Activated naive CD4-positive, alpha-beta T cell treated with anti-CD3 and anti-CD28 coated beads for 36 hours (primary cell): ENCODE data around the gene NEMP1. TPM values are rescaled to one million over a fixed set of nuclear protein-coding genes. Genes with fewer than 3 reads are reported as not detected.
"Not testable (repeated sequence)": the region's sequence is repeated elsewhere in the genome, so short reads cannot be mapped to it uniquely, and the experiment has no call there.

ENCODE experiments used
- CTCF ChIA-PET: fragments of 350-600 bp; sonication (Branson Sonifier 250); formaldehyde crosslinking; loops from one replicate; lab custom pipeline; 2021; ENCODE audit warnings: antibody characterized with exemption; lab: Charles Lee
- DNase-seq: peaks from one replicate; pipeline ENCODE4 v3.0.0-alpha.2; 2020
- H3K27ac Mint-ChIP-seq: one replicate; pipeline ENCODE4 v1.8.0; 2021; ENCODE audit warnings: mild to moderate bottlenecking, mixed read lengths
- H3K27me3 Mint-ChIP-seq: one replicate; pipeline ENCODE4 v1.8.0; 2021; ENCODE audit warnings: low read depth, mixed read lengths
- H3K36me3 Mint-ChIP-seq: one replicate; pipeline ENCODE4 v1.8.0; 2021; ENCODE audit warnings: low read depth, mixed read lengths
- H3K4me1 Mint-ChIP-seq: one replicate; pipeline ENCODE4 v1.8.0; 2021; ENCODE audit warnings: low read depth, mixed read lengths
- H3K4me3 Mint-ChIP-seq: one replicate; pipeline ENCODE4 v1.8.0; 2021; ENCODE audit warnings: mild to moderate bottlenecking, moderate library complexity, mixed read lengths
- H3K9me3 Mint-ChIP-seq: one replicate; pipeline ENCODE4 v1.8.0; 2021; ENCODE audit warnings: mixed read lengths
- intact Hi-C: fragments of 100-400 bp; cut with micrococcal nuclease; formaldehyde crosslinking; loops from one replicate; pipeline ENCODE4 v1.15.1; 2023
- total RNA-seq, 2 experiments: library from RNA; stranded (reverse); gene quantifications; one replicate each; pipeline ENCODE4 v1.2.3, GENCODE V29; 2021

NEMP1 gene
- total RNA-seq, 2 experiments from 2014 or later: 71.3 to 72.2 TPM

GRCh38 chr12:57031138-57031725 is 47.4 kb downstream of the NEMP1 start:
- Mint-ChIP-seq H3K4me1 (peaks cover 55% of the 10 kb centered on the region), H3K27me3 (no peaks in the 10 kb centered on the region), H3K36me3 (no peaks in the 10 kb centered on the region), H3K4me3 (peak overlapping the region; percentile 2), H3K9me3 (no peaks in the 10 kb centered on the region), H3K27ac (peak overlapping the region; percentile 42)
- CTCF ChIA-PET: interaction anchor here (0.7 to 9.2 kb wide), 13 partner anchors 10 to 93 kb away, joined by 3 to 88 read pairs (median 4); partner anchors contain the start of genes STAT6 and TAC3
- intact Hi-C loops: loop anchor here (1.0 kb wide), 2 partner anchors 31 to 81 kb away; no protein-coding TSS in a partner anchor
- DNase-seq: peak; percentile 64

- intact Hi-C loops: no loop called here
- DNase-seq: no peak
- Mint-ChIP-seq H3K4me3 (no peak overlapping the region), H3K9me3 (no peaks in the 10 kb centered on the region), H3K4me1 (peaks cover 60% of the 10 kb centered on the region), H3K36me3 (no peaks in the 10 kb centered on the region), H3K27me3 (no peaks in the 10 kb centered on the region), H3K27ac (no peak overlapping the region)
- CTCF ChIA-PET: interaction anchor here (0.6 to 9.2 kb wide), 7 partner anchors 11 to 95 kb away, joined by 3 to 88 read pairs (median 12); partner anchors contain the start of genes STAT6 and TAC3
Observed at GRCh38 chr12:57029457-57029856, 49.1 kb downstream of the NEMP1 start.

GRCh38 chr12:57027805-57028153 is 50.8 kb downstream of the NEMP1 start:
- DNase-seq: peak; percentile 30
- Mint-ChIP-seq H3K36me3 (no peaks in the 10 kb centered on the region), H3K4me3 (no peak overlapping the region), H3K27ac (peak overlapping the region; percentile 84), H3K9me3 (no peaks in the 10 kb centered on the region), H3K27me3 (no peaks in the 10 kb centered on the region), H3K4me1 (peaks cover 60% of the 10 kb centered on the region)
- CTCF ChIA-PET: interaction anchor here (0.5 to 4.3 kb wide), 20 partner anchors 8 to 526 kb away, joined by 3 to 25 read pairs (median 5); partner anchors contain the start of genes SHMT2, STAT6 and TAC3
- intact Hi-C loops: loop anchor here (2.0 kb wide), 1 partner anchor 19 kb away; no protein-coding TSS in a partner anchor

- Mint-ChIP-seq H3K9me3 (no peaks in the 10 kb centered on the region), H3K4me1 (peaks cover 62% of the 10 kb centered on the region), H3K27ac (peak overlapping the region; percentile 84), H3K36me3 (no peaks in the 10 kb centered on the region), H3K4me3 (peak overlapping the region; percentile 17), H3K27me3 (no peaks in the 10 kb centered on the region)
- DNase-seq: peak; percentile 33
- CTCF ChIA-PET: interaction anchor here (0.5 to 4.3 kb wide), 25 partner anchors 9 to 576 kb away, joined by 3 to 25 read pairs (median 4); partner anchors contain the start of genes SHMT2, STAT6 and TAC3
- intact Hi-C loops: loop anchor here (2.0 kb wide), 1 partner anchor 20 kb away; no protein-coding TSS in a partner anchor
Observed at GRCh38 chr12:57027011-57027804, 51.4 kb downstream of the NEMP1 start.

GRCh38 chr12:57025196-57025595 is 53.4 kb downstream of the NEMP1 start:
- Mint-ChIP-seq H3K27me3 (no peaks in the 10 kb centered on the region), H3K36me3 (no peaks in the 10 kb centered on the region), H3K9me3 (no peaks in the 10 kb centered on the region), H3K4me3 (no peak overlapping the region), H3K4me1 (peaks cover 58% of the 10 kb centered on the region), H3K27ac (no peak overlapping the region)
- no peak for DNase-seq
- intact Hi-C loops: no loop called here
- CTCF ChIA-PET: interaction anchor here (0.6 to 1.7 kb wide), 7 partner anchors 8 to 99 kb away, joined by 3 to 5 read pairs (median 3); partner anchors contain the start of gene STAT6

- H3K27ac Mint-ChIP-seq, intact Hi-C loops, H3K27me3 Mint-ChIP-seq, H3K9me3 Mint-ChIP-seq, DNase-seq, H3K4me3 Mint-ChIP-seq, H3K36me3 Mint-ChIP-seq: not testable (repeated sequence)
- CTCF ChIA-PET: interaction anchor here (0.7 to 1.7 kb wide), 3 partner anchors 12 to 43 kb away, joined by 3 to 4 read pairs (median 3); no protein-coding TSS in a partner anchor
- peaks cover 44% of the 10 kb centered on the region for H3K4me1 Mint-ChIP-seq
Observed at GRCh38 chr12:57022324-57022723, 56.3 kb downstream of the NEMP1 start.

- Mint-ChIP-seq H3K9me3 (no peaks in the 10 kb centered on the region), H3K27ac (no peak overlapping the region), H3K27me3 (no peaks in the 10 kb centered on the region), H3K36me3 (no peaks in the 10 kb centered on the region), H3K4me3 (no peak overlapping the region), H3K4me1 (peaks cover 29% of the 10 kb centered on the region)
- intact Hi-C loops: loop anchor here (1.0 kb wide), 1 partner anchor 9 kb away; no protein-coding TSS in a partner anchor
- CTCF ChIA-PET: interaction anchor here (1.0 to 2.1 kb wide), 6 partner anchors 9 to 59 kb away, joined by 3 to 7 read pairs (median 4); partner anchors contain the start of gene NEMP1
- no peak for DNase-seq
Observed at GRCh38 chr12:57019983-57020719, 58.4 kb downstream of the NEMP1 start.

GRCh38 chr12:57018906-57019305 is 59.7 kb downstream of the NEMP1 start:
- DNase-seq: no peak
- Mint-ChIP-seq H3K9me3 (no peaks in the 10 kb centered on the region), H3K36me3 (no peaks in the 10 kb centered on the region), H3K27me3 (no peaks in the 10 kb centered on the region), H3K4me1 (peaks cover 31% of the 10 kb centered on the region), H3K27ac (no peak overlapping the region), H3K4me3 (no peak overlapping the region)
- intact Hi-C loops: loop anchor here (1.0 kb wide), 1 partner anchor 8 kb away; no protein-coding TSS in a partner anchor
- CTCF ChIA-PET: interaction anchor here (0.7 to 3.5 kb wide), 13 partner anchors 9 to 596 kb away, joined by 3 to 34 read pairs (median 5); partner anchors contain the start of genes STAT6 and ZBTB39

- H3K4me3 Mint-ChIP-seq, DNase-seq, H3K27me3 Mint-ChIP-seq, H3K27ac Mint-ChIP-seq, H3K9me3 Mint-ChIP-seq, intact Hi-C loops, H3K36me3 Mint-ChIP-seq: not testable (repeated sequence)
- CTCF ChIA-PET: interaction anchor here (0.7 to 3.5 kb wide), 11 partner anchors 9 to 596 kb away, joined by 3 to 34 read pairs (median 6); partner anchors contain the start of genes STAT6 and ZBTB39
- H3K4me1 Mint-ChIP-seq: peaks cover 35% of the 10 kb centered on the region
Observed at GRCh38 chr12:57018353-57018752, 60.2 kb downstream of the NEMP1 start.

- no peaks in the 10 kb centered on the region for H3K36me3 Mint-ChIP-seq
- H3K27ac Mint-ChIP-seq: no peak within 1 kb of the TSS
- H3K9me3 Mint-ChIP-seq: no peaks in the 10 kb centered on the region
- intact Hi-C loops: no loop called here
- no peaks in the 10 kb centered on the region for H3K27me3 Mint-ChIP-seq
- H3K4me1 Mint-ChIP-seq: peaks cover 45% of the 10 kb centered on the region
- H3K4me3 Mint-ChIP-seq: no peak within 1 kb of the TSS
- CTCF ChIA-PET: interaction anchor here (0.6 to 3.5 kb wide), 16 partner anchors 9 to 551 kb away, joined by 3 to 34 read pairs (median 3); partner anchors contain the start of gene ZBTB39
- no peak for DNase-seq
Observed at GRCh38 chr12:57016348-57016747, 62.2 kb downstream of the NEMP1 start, which contains the start of gene TAC3. TAC3 (minus strand) TSS chr12:57016529; CDS start chr12:57015797, 732 bp downstream.
